NCI-H1092 treated with DMSO at 0.1 percent for 48 hours (cell line): ENCODE results near the gene RUNX3.

Experiments used
- DNase-seq: peaks from one replicate; lab custom pipeline; 2025; lab: John Stamatoyannopoulos, UW

The RUNX3 gene

DNA sequence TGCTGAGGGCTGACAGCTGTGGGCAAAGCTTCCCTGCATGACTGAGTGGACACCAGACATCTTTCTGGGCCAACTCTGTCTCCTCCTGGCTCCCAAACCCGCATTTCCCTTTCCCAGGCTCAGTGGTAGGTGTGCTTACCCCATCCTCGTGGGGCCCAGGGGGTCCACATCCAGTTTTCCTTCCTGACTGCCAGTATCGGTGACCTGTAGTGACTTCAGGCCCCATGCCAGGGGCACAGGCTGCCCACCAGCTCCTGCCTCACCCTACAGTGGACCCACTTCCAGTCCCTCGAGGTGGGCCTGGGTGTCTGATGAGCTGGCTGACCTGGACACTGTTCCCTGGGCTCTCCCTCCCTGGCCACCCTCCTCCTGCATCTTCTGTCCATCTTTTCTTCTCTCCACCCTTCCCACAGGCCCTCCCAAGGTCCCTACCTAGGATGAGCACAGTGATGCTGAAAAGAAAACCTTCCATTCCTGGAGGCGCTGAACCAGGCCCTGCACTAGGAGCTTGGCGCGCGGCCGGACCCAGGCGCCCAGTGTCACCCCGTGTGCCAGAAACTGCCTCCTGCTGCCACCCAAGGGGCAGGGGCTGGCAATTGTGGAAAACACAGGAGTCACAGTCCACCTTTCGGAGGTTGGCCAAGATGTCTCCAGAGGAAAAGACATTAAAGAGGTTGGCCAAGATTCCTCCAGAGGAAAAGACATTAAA lies 67.1 kb downstream of the RUNX3 start:
- DNase-seq, result no peak

DNA sequence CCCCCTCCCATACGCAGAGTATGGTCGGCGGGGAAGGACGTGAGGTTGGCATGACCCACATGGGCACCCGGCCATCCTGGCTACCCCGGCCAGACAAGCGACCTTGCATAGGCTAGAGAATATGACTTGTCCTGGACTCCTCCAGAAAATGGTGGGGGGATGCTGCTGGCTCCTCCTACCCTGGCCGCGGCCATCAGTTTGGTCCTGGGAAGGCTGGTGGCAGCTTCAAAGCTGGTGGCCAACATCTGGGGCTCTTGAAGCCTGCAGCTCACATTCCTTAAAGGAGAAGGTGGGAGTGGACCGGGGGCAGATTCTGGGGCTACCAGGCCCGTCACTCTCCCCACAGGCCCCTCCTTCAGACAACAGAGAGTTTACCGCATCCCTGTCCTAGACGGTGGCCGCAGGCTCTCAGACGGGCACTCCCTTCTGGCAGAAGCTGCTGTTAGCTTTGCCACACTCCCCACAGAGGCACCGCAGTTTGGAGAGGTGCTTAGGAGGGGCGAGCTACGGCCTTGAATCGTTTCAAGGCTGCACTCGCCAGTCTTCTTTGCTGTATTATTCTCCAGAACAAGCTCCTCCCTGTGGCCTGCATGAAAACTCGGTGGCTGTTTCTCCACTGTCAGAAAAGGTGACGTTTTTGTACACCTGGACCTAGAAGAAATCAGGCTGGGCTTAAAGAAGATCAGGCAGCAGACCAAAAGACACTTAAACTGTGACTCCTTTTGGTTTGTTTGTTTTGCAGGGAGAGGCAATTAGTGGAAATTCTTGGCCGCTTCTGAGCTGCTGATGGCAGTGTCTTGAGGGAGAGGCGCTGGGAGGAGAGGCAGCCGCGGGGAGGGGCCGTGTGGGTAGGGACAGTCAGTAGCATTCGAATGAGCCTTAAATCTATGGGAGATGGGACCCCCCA lies 68.0 kb downstream of the RUNX3 start:
- no peak for DNase-seq

DNA sequence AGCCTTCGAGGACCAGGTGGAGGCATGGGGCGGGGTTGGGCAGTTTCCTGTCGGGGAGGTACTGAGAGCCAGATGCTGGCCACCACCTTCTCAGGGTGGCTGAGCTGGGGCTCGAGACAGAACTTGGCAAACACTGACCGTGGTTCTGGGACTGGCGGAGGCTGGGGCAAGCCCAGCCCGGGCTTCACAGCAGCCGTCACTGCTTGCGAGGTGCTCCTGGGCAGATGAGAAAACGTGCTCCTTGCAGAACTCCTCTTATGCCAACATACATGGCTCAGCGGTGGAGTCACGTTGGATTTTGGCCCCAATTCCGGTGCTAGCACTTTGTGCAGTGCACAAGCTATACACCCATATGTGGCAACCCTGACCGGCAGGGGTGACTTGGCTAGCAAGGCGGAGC lies 69.2 kb downstream of the RUNX3 start:
- no peak for DNase-seq

DNA sequence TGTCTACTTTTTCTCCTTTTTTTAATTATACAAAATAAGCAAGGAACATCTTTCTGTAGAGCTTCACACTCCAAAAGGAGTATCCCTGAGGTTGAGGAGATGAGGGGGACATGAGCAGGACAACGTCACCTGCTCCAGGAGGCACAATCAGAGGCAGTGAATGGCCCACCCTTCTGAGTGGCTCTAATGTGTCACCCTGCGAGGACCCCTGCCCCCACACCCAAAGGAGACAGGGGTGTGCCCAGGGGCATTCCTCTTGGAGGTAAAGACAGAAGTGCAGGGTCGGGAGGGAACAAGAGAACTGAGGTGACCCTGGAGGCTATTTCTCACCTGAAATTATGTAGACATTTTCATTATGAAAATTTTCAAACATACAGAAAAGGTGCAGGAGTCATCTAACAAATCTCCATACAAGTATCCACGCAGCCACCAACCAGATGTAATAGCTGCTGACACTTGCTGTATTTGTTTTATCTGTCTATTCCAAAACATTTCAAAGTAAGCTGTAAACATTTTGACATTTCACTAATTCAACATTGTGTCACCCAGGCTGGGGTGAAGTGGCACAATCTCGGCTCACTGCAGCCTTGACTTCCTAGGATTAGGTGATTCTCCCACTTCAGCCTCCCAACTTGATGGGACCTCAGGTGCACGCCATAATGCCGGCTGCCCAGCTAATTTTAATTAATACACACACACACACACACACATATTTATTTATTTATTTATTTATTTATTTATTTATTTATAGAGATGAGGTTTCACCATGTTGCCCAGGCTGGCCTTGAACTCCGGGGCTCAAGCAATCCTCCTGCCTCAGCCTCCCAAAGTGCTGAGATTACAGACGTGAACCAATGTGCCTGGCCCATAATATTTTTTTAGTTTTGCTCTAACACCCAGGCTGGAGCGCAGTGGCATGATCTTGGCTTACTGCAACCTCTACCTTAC lies 70.7 kb downstream of the RUNX3 start:
- DNase-seq, result no peak

DNA sequence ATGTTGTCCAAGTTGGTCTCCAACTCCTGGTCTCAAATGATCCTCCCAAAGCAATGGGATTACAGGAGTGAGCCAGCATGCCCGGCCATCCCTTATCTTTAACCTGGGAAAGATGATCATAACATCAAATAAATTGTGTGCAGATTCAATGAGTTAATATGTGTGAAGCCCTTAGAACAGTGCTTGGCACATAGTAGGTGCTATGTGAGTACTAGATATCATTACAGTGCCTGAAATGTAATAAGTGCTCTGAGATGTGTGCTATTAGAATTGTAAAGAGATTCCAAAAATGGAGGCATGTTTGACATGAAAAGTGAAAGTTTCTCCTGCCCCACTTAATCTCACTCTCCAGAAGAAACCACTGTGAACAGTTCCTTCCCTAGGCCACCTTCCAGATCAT lies 71.8 kb downstream of the RUNX3 start:
- no peak for DNase-seq

DNA sequence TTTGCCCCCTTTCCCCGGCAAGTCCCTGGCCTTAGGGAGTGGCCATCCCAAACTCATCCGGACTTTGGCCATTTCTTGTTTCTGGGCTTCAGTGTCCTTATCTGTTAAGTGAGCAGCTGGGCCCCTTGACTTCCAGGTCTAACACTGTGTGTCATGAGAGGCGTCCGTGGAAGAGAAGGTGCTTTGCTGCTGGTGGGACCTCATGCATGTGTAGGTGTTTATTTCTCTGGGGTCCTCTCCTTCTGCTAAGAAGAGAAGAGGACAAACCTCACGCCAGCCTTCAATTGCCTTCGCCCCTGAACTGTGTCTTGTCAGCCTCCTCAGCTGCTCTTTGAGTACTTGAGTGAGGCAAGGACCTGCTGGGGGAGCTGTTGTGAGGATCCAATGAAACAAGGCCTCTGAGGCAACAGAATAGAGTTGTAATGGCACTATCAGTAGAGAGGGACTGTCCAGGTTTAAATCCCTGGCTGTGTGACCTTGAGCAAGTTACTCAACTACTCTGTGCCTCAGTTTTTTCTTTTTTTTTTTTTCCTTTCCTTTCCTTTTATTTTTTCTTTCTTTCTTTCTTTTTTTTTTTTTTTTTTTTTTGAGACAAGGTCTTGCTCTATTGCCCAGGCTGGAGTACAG lies 72.5 kb downstream of the RUNX3 start:
- no peak for DNase-seq

DNA sequence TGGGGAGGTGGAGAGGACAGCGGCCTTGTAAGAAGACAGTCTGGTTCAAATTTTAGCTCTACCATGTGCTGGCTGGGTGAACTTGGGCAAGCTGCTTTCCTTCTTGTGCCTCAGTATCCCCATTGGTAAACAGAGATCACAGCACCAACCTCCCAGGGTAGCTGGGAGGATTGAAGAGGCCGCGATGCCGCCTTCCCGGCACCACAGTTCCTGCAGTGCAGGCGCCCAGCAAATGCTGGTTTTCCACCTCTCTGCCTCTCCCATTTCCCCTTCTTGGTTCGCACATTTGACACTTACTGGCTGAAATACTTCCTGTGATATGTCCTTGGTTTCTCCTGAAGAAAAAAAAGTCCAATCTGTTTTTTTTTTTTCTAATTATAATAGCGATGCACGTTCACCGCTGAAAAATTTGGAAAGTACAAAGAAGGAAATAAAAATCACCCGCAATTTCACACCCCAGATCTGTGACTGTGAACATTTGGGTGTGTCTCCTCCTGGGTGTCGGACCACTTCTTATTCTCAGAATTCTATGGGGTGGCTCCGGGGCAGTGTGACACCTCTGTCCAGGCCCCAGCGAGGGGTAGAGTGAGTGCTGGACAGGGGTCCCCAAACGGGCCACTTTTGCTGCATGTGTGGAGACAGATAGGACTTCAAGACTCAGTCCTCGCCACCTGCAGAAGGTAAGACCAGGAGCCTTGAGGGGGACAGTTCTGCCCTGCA lies 73.1 kb downstream of the RUNX3 start:
- no peak for DNase-seq

DNA sequence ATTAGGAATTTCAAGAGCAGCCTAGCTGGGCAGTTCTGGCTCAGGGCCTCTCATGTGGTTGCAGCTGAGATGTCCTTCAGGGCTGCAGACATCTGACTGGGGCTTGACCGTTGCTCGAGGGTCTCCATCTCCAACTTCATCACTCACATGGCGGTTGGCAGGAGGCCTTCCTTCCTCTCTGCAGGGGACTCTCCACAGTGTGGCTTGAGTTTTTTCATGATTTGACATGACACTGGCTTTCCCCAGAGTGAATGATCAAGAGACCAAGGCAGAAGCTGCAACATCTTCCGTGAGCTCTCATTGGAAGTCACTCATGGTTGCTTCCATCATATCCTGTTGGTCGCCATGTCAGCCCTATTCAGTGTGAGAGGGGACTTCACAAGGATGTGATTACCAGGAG lies 74.6 kb downstream of the RUNX3 start:
- DNase-seq, result no peak

DNA sequence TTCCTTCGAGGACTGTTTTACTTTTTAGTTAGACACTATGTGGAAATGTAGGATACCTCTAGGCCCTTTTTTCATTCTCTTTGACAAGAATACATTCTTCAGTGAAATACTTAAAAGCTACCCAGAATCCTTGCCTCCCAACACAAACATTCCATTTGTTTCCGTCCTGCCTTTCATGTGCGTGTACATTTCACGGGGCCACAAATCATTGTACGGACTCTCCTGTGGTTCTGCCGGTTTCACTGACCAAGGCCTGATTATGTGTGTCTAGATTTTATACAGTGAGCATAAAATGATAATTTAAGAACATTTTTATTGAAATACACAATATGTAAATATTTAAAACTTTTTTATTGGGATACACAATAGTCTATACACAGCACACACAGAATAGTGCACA lies 76.4 kb downstream of the RUNX3 start:
- DNase-seq, result no peak

DNA sequence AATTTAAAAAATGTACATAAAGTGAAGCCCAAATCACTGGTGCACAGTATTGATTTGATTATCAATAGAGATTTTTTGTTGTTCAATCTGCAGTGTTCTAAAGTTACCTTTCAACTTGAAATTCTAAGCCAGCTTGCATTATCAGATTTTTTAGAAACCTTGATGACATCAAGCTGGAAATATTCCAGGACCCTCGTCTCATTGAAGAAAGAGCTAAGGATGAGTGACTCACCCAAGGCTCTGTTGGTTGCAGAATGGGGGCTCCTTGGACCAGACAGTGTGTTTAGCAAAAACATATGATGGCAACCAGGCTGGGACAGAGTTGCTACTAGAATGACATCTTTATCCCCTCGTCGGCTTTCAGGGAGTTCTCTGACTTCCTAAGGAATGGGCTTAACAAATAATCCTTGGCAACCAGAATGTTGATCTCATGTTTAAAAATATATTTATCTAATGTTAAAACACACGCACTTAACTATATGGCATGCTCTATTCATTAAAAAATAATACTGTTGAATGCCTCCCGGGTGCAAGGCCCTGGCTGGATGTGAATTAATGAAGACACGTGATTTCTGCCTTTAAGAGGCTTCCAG lies 79.7 kb downstream of the RUNX3 start:
- DNase-seq, result no peak

DNA sequence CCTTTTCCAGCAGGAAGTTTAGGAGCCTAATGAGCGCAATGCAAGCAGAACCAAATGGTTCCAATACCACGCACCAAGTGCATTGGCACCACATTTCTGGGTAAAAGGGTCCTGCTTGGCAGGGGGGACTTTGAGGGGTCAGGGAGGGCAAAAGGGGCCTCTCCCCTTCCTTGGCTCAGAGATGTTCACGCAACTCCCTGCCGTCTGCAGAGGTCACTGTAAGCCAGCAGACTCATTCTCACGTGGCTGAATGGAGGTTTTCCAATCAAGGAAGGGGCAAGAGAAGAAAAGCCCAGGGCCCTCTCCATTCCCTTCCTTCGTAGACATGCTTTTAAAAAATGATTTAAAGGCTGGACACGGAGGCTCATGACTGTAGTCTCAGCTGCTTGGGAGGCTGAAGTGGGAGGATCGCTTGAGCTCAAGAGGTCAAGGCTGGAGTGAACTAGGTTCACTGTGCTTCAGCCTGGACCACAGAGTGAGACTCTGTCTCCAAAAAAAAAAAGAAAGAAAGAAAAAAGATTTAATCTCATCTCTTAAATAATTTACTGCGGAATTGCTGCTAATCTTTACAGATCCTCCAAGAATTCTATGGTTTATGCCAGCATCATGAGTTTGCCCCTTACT lies 80.3 kb downstream of the RUNX3 start:
- DNase-seq, result no peak
